Activated T-cell treated with anti-CD3 and anti-CD28 coated beads for 1 hour (primary cell): Measurements from ENCODE around the gene DUSP9.
"Not testable (repeated sequence)": the region's sequence is repeated elsewhere in the genome, so short reads cannot be mapped to it uniquely, and the experiment has no call there.

Experiments
- DNase-seq: peaks from one replicate; pipeline ENCODE4 v3.0.0-alpha.2; 2020; ENCODE audit warnings: low read depth

The DUSP9 gene

GRCh38 chrX:153693216-153694086 lies 46.4 kb downstream of the DUSP9 start:
- no peak for DNase-seq

- DNase-seq, result not testable (repeated sequence)
These were observed 47.3 kb downstream of the DUSP9 start for GRCh38 chrX:153694256-153694655.

GRCh38 chrX:153694687-153695270 lies 47.8 kb downstream of the DUSP9 start:
- DNase-seq, result no peak

- DNase-seq, result no peak
These were observed 49.1 kb downstream of the DUSP9 start for GRCh38 chrX:153696100-153696499.

GRCh38 chrX:153696538-153696937 lies 49.5 kb downstream of the DUSP9 start:
- not testable (repeated sequence) for DNase-seq

GRCh38 chrX:153696986-153697722 lies 50.2 kb downstream of the DUSP9 start:
- not testable (repeated sequence) for DNase-seq

- no peak for DNase-seq
These were observed 51.2 kb downstream of the DUSP9 start for GRCh38 chrX:153697924-153698865.

GRCh38 chrX:153699210-153699783 lies 52.3 kb downstream of the DUSP9 start:
- not testable (repeated sequence) for DNase-seq

- DNase-seq, result not testable (repeated sequence)
These were observed 52.9 kb downstream of the DUSP9 start for GRCh38 chrX:153699784-153700371.

- no peak for DNase-seq
These were observed 53.5 kb downstream of the DUSP9 start for GRCh38 chrX:153700376-153700945.
